K562 (cell line): Measurements from ENCODE around the gene IL5. TPM values are rescaled to one million over a fixed set of nuclear protein-coding genes. Genes with fewer than 3 reads are reported as not detected.

Experiments
- ARNT ChIP-seq, 2 experiments: fragments of 450-650 bp; IDR thresholded peaks; 2 replicates each; pipeline ENCODE4 v1.6.1; 2016; ENCODE audit warnings: mild to moderate bottlenecking in 1 of 2
- BRCA1 ChIP-seq, 2 experiments: fragments of 450-650 bp in 1 of 2; sonication (generic) in 1 of 2; formaldehyde crosslinking in 1 of 2; IDR thresholded peaks; 2 replicates each; pipeline versions ENCODE4 v1.5.0 to v1.6.1; 2017 to 2020; ENCODE audit warnings: mild to moderate bottlenecking in 1 of 2, missing genetic modification reagents in 1 of 2
- CBFB ChIP-seq: sonication (generic); formaldehyde crosslinking; IDR thresholded peaks from 2 replicates; pipeline ENCODE4 v1.4.0; 2020; ENCODE audit warnings: mild to moderate bottlenecking, missing genetic modification reagents
- CREB3L1 ChIP-seq: fragments of 450-650 bp; IDR thresholded peaks from 2 replicates; pipeline ENCODE4 v1.6.1; 2014; ENCODE audit warnings: low read depth, mild to moderate bottlenecking, moderate library complexity, borderline replicate concordance
- FOXA3 ChIP-seq, 2 experiments: fragments of 450-650 bp in 1 of 2; sonication (generic) in 1 of 2; formaldehyde crosslinking; IDR thresholded peaks in 1 of 2; conservative IDR thresholded peaks in 1 of 2; 2 replicates each; pipeline versions ENCODE4 v1.4.0 to v1.8.0; 2020 to 2022; ENCODE audit warnings: mild to moderate bottlenecking in 2 of 2, missing genetic modification reagents in 1 of 2
- HDAC2 ChIP-seq: fragments of 450-650 bp; IDR thresholded peaks from 2 replicates; pipeline ENCODE4 v1.6.1; 2016; ENCODE audit warnings: mild to moderate bottlenecking
- HMGN3 ChIP-seq: IDR thresholded peaks from 2 replicates; pipeline ENCODE4 v1.6.1; 2011; ENCODE audit warnings: borderline replicate concordance, low read depth, mild to moderate bottlenecking, mixed read lengths, low read length; ENCODE audit not compliant: insufficient read length; ENCODE audit errors: extremely low read depth
- HNRNPH1 ChIP-seq: fragments of 200-400 bp; formaldehyde crosslinking; optimal IDR thresholded peaks from 2 replicates; pipeline ENCODE3; 2017; ENCODE audit warnings: low read depth, mild to moderate bottlenecking, low read length, moderate library complexity
- KAT7 ChIP-seq: sonication (generic); formaldehyde crosslinking; IDR thresholded peaks from 2 replicates; pipeline ENCODE4 v1.8.0; 2022; ENCODE audit warnings: missing genetic modification reagents, mild to moderate bottlenecking, borderline replicate concordance
- MAZ ChIP-seq, 2 experiments: fragments of 450-650 bp in 1 of 2; sonication (generic) in 1 of 2; formaldehyde crosslinking; IDR thresholded peaks in 1 of 2; conservative IDR thresholded peaks in 1 of 2; 2 replicates each; pipeline versions ENCODE4 v1.4.0 to v1.5.0; 2020; ENCODE audit warnings: mild to moderate bottlenecking in 1 of 2, missing genetic modification reagents in 1 of 2
- NEUROD1 ChIP-seq: fragments of 150-350 bp; IDR thresholded peaks from 2 replicates; pipeline ENCODE4 v1.6.1; 2014; ENCODE audit warnings: borderline replicate concordance, low read length, low read depth; ENCODE audit not compliant: partially characterized antibody
- RAD21 ChIP-seq, 2 experiments: fragments of 250-450 bp in 1 of 2; fragments of 450-650 bp in 1 of 2; sonication (Bioruptor Pico) in 1 of 2; formaldehyde crosslinking in 1 of 2; IDR thresholded peaks in 1 of 2; conservative IDR thresholded peaks in 1 of 2; 2 replicates each; pipeline versions ENCODE4 v1.4.0 to v1.8.0; 2020 to 2022; ENCODE audit warnings: mild to moderate bottlenecking in 2 of 2, moderate library complexity in 1 of 2
- SNIP1 ChIP-seq: fragments of 450-650 bp; IDR thresholded peaks from 2 replicates; pipeline ENCODE4 v1.7.1; 2017; ENCODE audit warnings: low read depth, mild to moderate bottlenecking
- TCF7L2 ChIP-seq: fragments of 150-350 bp; IDR thresholded peaks from 2 replicates; pipeline ENCODE4 v1.6.1; 2016; ENCODE audit warnings: low read depth, mild to moderate bottlenecking, low read length, moderate library complexity
- TFAP4 ChIP-seq: sonication (generic); formaldehyde crosslinking; IDR thresholded peaks from 2 replicates; pipeline ENCODE4 v1.8.0; 2022; ENCODE audit warnings: missing genetic modification reagents, mild to moderate bottlenecking, moderate library complexity, borderline replicate concordance
- ZBTB17 ChIP-seq: fragments of 450-650 bp; formaldehyde crosslinking; IDR thresholded peaks from 2 replicates; pipeline ENCODE4 v1.4.0; 2020; ENCODE audit warnings: mild to moderate bottlenecking
- ZBTB33 ChIP-seq: sonication (generic); formaldehyde crosslinking; IDR thresholded peaks from 2 replicates; pipeline ENCODE4 v1.8.1; 2023; ENCODE audit warnings: mild to moderate bottlenecking, missing genetic modification reagents
- ZBTB5 ChIP-seq: fragments of 450-650 bp; IDR thresholded peaks from 2 replicates; pipeline ENCODE4 v1.6.1; 2017; ENCODE audit warnings: antibody characterized with exemption
- ZFP30 ChIP-seq: fragments of 250-450 bp; sonication (Bioruptor Pico); IDR thresholded peaks from 2 replicates; pipeline ENCODE4 v1.8.0; 2022; ENCODE audit warnings: moderate library complexity, mild to moderate bottlenecking, inconsistent platforms, borderline replicate concordance
- ZNF384 ChIP-seq: IDR thresholded peaks from 2 replicates; pipeline ENCODE4 v1.6.1; 2012; ENCODE audit warnings: low read depth, low read length, improper control_type of control experiment
- polyA plus RNA-seq, 8 experiments: library from polyadenylated mRNA; depleted of rRNA in 4 of 8; stranded (reverse) in 5 of 8; unstranded in 3 of 8; fragments of >200 nt; fragmentation: Nextera tagmentation in 2 of 8; fragmentation: Illumina TruSeq in 1 of 8; extraction: Ambion mirVana in 2 of 8; extraction: Trizol in 1 of 8; gene quantifications; 2 replicates each; pipeline versions ENCODE4 v1.2.1 to v1.2.3, GENCODE V29; 2011 to 2014; ENCODE audit warnings: inconsistent platforms in 1 of 8, missing spikeins in 1 of 8
- total RNA-seq, 7 experiments: library from RNA; depleted of rRNA in 6 of 7; stranded (reverse); fragments of >200 nt in 6 of 7; fragmentation: Illumina TruSeq in 2 of 7; extraction: Trizol in 2 of 7; gene quantifications; 2 replicates each; pipeline versions ENCODE4 v1.2.1 to v1.2.3, GENCODE V29; 2011 to 2021; ENCODE audit warnings: low replicate concordance in 1 of 7

IL5 gene
- total and polyA plus RNA-seq, 9 of the 15 experiments (the other 6 are each of a cell fraction or from before 2014, with no cell fraction given) = 0.44 TPM; not detected in 8

- no peak for TF ChIP-seq SNIP1
- TF ChIP-seq HNRNPH1 = no peak
- TF ChIP-seq RAD21 (CRISPR knock-in tag; conservative IDR thresholded peaks at IDR 0.05 in 1 of 2, IDR thresholded peaks at IDR 0.05 in 1 of 2) = peak; percentile 75 to 87
- no peak for TF ChIP-seq KAT7
- no peak for TF ChIP-seq HMGN3
- no peak for TF ChIP-seq FOXA3 (CRISPR knock-in tag; conservative IDR thresholded peaks at IDR 0.05 in 1 of 2, IDR thresholded peaks at IDR 0.05 in 1 of 2)
- TF ChIP-seq ZBTB33 (CRISPR knock-in tag) = peak; percentile 49; the same call in 1 of the 2 replicates
- peak; percentile 18; the same call in 1 of the 2 replicates for TF ChIP-seq CBFB (CRISPR knock-in tag)
- no peak for TF ChIP-seq ZBTB5
- TF ChIP-seq TFAP4 = 0 out of 2 replicates have a peak, but pooled peaks have one; percentile 25
- no peak for TF ChIP-seq HDAC2
- peak in 1 of 2 experiments; percentile 60; a peak in 2 of 4 replicates for TF ChIP-seq MAZ (CRISPR knock-in tag; conservative IDR thresholded peaks at IDR 0.05 in 1 of 2, IDR thresholded peaks at IDR 0.05 in 1 of 2)
- no peak for TF ChIP-seq BRCA1 (IDR thresholded peaks at IDR 0.05)
- no peak for TF ChIP-seq BRCA1 (CRISPR knock-in tag; IDR thresholded peaks at IDR 0.05)
- 0 out of 2 replicates have a peak, but pooled peaks have one; percentile 70 for TF ChIP-seq ZNF384
- TF ChIP-seq ZFP30 (CRISPR knock-in tag) = no peak
- peak in 1 of 2 experiments; percentile 59; a peak in 1 of 4 replicates for TF ChIP-seq ARNT (IDR thresholded peaks at IDR 0.05)
- TF ChIP-seq TCF7L2 = no peak
- TF ChIP-seq ZBTB17 = no peak
- TF ChIP-seq NEUROD1 = peak; percentile 17
- peak; percentile 60; the same call in 1 of the 2 replicates for TF ChIP-seq CREB3L1
These were observed 16.9 kb downstream of the IL5 start (continued) for GRCh38 chr5:132526290-132526973.
